ENCODE measurements around the gene PDHB.

Gene PDHB

DNA sequence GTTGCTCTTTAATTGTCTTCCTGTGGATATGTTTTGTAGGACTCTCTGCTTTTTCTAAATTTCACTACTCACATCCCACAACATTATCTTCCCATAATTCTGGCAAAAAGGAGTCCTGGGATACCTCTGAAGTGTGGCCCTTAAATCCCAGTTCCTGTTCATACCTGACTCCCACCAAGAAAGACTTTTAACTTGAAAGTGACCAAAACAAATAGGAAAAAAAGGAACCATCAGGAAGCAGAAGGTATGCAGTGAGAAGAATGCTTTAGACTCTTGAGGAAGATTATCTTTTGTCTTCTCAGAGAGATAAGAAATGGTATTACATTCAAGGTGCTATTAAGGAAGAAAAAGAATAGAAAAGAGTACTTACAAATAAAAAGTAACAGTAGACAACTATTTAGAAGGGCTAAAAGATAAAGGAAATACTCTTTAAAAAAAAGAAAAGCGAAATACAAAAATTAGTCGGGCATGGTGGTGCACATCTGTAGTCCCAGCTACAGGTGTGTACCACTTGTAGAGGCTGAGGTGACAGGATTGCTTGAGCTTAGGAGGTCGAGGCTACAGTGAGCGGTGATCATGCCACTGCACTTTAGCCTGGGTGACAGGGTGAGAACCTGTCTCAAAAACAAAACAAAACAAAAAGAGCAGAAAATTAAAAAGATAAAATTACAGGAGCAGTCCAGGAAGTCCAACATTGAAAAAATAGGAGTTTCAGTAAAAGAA is 54.1 kb downstream of the PDHB start:
- Histone ChIP-seq H3K4me2 (ENCODE audit: low read depth, low read length) (no peak overlapping the region), H3K79me2 (ENCODE audit: low read length) (no peaks in the 10 kb centered on the region)

GRCh38 chr3:58377750-58378149 is 55.9 kb downstream of the PDHB start:
- DNase-seq = no peak
- H3K27ac ChIP-seq (ENCODE audit: low read length) = no peak overlapping the region
- H3K4me2 ChIP-seq (ENCODE audit: low read depth, low read length) = no peak overlapping the region
- H3K36me3 ChIP-seq (replicated peaks; ENCODE audit: insufficient read depth, low read length) = no peaks in the 10 kb centered on the region
- H4K20me1 ChIP-seq (ENCODE audit: insufficient read depth, low read length) = no peaks in the 10 kb centered on the region
- H3K4me1 ChIP-seq (ENCODE audit: low read length) = no peaks in the 10 kb centered on the region
- H3K9me2 ChIP-seq (replicated peaks; ENCODE audit: insufficient read depth, low read length) = no peaks in the 10 kb centered on the region
- no peaks in the 10 kb centered on the region for H3F3A ChIP-seq (ENCODE audit: insufficient read depth, low read length)
- no peaks in the 10 kb centered on the region for H3K27me3 ChIP-seq (replicated peaks; ENCODE audit: insufficient read depth, low read length)
- no peak overlapping the region for H3K9ac ChIP-seq (ENCODE audit: low read length)
- TF ChIP-seq, protein P1, sequence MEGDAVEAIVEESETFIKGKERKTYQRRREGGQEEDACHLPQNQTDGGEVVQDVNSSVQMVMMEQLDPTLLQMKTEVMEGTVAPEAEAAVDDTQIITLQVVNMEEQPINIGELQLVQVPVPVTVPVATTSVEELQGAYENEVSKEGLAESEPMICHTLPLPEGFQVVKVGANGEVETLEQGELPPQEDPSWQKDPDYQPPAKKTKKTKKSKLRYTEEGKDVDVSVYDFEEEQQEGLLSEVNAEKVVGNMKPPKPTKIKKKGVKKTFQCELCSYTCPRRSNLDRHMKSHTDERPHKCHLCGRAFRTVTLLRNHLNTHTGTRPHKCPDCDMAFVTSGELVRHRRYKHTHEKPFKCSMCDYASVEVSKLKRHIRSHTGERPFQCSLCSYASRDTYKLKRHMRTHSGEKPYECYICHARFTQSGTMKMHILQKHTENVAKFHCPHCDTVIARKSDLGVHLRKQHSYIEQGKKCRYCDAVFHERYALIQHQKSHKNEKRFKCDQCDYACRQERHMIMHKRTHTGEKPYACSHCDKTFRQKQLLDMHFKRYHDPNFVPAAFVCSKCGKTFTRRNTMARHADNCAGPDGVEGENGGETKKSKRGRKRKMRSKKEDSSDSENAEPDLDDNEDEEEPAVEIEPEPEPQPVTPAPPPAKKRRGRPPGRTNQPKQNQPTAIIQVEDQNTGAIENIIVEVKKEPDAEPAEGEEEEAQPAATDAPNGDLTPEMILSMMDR (IDR thresholded peaks at IDR 0.05; ENCODE audit: low read length) = no peak
- TF ChIP-seq EZH2phosphoT487 (IDR thresholded peaks at IDR 0.05; ENCODE audit: low read length) (no peak), EZH2 (optimal IDR thresholded peaks at IDR 0.05; ENCODE audit: low read depth, low read length) (no peak)
- no peaks in the 10 kb centered on the region for H3K79me2 ChIP-seq (ENCODE audit: low read length)
- no peak overlapping the region for H2AFZ ChIP-seq (ENCODE audit: low read length)
- no peak overlapping the region for H3K4me3 ChIP-seq (ENCODE audit: low read length)
- H3K9me3 ChIP-seq (replicated peaks; ENCODE audit: insufficient read depth, low read length) = no peaks in the 10 kb centered on the region

More for the DNA sequence above, 54.1 kb downstream of the PDHB start:
- TF ChIP-seq EZH2 (optimal IDR thresholded peaks at IDR 0.05; ENCODE audit: low read depth, low read length) (no peak), EZH2phosphoT487 (IDR thresholded peaks at IDR 0.05; ENCODE audit: low read length) (no peak)
- TF ChIP-seq, protein P1 (IDR thresholded peaks at IDR 0.05; ENCODE audit: low read length) = no peak
- H3K9me2 ChIP-seq (replicated peaks; ENCODE audit: insufficient read depth, low read length) = no peaks in the 10 kb centered on the region
- H3K4me3 ChIP-seq (ENCODE audit: low read length) = no peak overlapping the region
- H3K36me3 ChIP-seq (replicated peaks; ENCODE audit: insufficient read depth, low read length) = no peaks in the 10 kb centered on the region
- no peaks in the 10 kb centered on the region for H3F3A ChIP-seq (ENCODE audit: insufficient read depth, low read length)
- no peaks in the 10 kb centered on the region for H3K4me1 ChIP-seq (ENCODE audit: low read length)
- no peak overlapping the region for H3K27ac ChIP-seq (ENCODE audit: low read length)
- no peaks in the 10 kb centered on the region for H3K27me3 ChIP-seq (replicated peaks; ENCODE audit: insufficient read depth, low read length)
- no peak for DNase-seq
- H3K9ac ChIP-seq (ENCODE audit: low read length) = no peak overlapping the region
- no peaks in the 10 kb centered on the region for H4K20me1 ChIP-seq (ENCODE audit: insufficient read depth, low read length)
- no peaks in the 10 kb centered on the region for H3K9me3 ChIP-seq (replicated peaks; ENCODE audit: insufficient read depth, low read length)
- no peak overlapping the region for H2AFZ ChIP-seq (ENCODE audit: low read length)
